Measurements from ENCODE around the gene MMP10. TPM values are rescaled to one million over a fixed set of nuclear protein-coding genes. Genes with fewer than 3 reads are reported as not detected.
"Not testable (repeated sequence)": the region's sequence is repeated elsewhere in the genome, so short reads cannot be mapped to it uniquely, and the experiment has no call there.

The MMP10 gene
- total RNA-seq, 1 donor = not detected

DNA sequence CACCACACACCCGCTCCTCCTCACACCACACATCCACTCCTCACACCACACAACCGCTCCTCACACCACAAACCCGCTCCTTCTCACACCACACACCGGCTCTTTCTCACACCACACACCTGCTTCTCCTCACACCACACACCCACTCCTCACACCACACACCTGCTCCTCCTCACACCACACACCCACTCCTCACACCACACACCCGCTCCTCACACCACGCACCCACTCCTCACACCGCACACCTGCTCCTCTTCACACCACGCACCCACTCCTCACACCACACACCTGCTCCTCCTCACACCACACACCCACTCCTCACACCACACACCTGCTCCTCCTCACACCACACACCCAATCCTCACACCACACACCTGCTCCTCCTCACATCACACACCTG is 49.5 kb downstream of the MMP10 start:
- DNase-seq (ENCODE audit: low read depth in 2 of 3, low spot score in 2 of 3) = not testable (repeated sequence)

DNA sequence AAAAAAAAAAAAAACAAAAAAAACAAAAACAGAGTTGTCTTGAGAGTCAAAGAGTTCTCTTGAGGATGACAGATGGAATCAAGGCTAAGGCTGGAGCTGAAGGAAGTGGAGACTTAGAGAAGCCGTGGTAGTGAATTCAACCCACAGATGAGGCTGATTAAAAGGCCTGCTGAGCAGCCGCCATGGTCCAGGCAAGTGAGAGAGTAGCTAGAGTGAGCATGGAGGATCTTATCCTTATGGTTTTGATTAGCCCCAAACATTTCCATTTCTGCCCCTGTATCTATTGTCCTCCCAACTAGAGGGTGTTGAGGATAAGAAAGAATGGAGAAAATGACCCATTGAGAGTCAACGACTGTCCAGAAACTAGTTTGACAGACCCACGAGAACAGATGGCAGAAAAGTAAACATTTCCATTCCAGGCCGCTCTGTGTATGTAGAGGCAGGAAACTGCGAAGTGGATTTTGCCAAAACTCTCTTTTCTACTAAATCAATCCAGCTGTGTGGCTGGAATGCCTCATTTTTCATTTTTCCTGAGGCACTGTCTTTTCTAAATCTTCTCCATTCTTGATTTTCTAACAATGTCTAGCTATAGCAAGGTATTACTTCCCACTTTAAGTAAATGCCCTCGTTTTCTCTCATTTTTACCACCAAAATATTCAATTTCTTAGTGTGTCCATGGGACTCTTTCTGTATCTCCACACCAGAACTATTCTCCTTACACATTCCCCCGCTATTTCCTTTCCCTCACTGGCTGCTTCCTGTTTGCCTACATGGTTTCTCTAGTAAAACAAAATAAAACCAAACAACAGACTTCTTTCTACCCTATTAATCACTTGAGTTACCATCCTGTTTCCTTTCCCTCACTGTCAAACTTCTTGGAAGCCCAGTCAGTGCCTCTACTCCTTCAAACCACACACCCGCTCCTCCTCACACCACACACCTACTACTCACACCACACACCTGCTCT is 50.3 kb downstream of the MMP10 start:
- no peak for DNase-seq (ENCODE audit: low read depth in 2 of 3, low spot score in 2 of 3)

DNA sequence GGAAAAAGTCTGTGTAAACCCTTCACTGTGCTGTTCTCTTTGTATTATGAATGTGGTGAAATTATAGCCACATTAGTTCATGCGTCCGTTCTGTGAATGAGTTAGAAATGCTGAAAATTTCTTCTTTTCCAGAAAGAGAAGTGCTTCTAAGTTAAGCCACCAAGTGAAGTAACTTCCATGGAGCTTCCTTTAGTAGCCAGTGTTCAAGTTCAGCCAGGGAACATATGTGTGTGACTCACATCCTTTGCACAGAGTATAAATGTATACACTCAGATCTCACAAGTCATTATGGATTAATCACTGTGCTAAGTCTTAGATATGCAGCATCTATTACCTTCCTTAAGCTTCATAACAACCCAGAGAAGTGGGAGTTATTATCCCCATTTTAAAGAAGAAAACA is 52.5 kb downstream of the MMP10 start:
- DNase-seq (ENCODE audit: low read depth in 2 of 3, low spot score in 2 of 3) = no peak

DNA sequence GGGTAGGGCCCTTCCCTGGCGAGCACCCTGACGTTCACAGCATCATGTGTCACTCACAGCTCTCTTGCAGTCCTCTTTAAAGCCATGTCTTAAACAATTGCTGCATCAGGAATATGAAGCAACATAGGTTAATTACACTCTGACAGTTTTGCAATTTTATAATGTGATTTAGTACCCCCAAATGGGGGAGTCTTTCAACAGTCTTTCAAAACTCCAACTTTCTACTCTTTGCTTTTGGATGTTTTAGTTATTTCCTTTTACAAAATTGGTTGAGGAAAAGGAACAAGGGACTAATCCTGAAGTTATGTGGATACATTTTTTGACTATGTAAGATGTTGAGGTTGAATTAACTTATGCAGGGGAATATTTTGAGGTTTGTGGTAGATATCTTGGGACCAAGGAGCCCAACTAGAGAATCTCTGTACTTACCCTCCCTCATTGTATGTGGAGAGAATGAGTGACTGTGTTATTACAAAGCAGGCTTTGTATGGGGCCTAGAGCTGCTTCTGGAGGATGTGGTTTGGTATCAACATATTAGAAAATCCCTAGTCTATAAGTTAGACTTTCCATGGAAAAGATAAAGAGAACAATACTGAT is 55.4 kb downstream of the MMP10 start, which contains the start of gene MMP8:
Gene MMP8, minus strand, starts transcription at position 51 of the 597 bp plus-strand sequence. CDS start 99 bp downstream, outside the sequence.
- DNase-seq (ENCODE audit: low read depth in 2 of 3, low spot score in 2 of 3) = no peak

DNA sequence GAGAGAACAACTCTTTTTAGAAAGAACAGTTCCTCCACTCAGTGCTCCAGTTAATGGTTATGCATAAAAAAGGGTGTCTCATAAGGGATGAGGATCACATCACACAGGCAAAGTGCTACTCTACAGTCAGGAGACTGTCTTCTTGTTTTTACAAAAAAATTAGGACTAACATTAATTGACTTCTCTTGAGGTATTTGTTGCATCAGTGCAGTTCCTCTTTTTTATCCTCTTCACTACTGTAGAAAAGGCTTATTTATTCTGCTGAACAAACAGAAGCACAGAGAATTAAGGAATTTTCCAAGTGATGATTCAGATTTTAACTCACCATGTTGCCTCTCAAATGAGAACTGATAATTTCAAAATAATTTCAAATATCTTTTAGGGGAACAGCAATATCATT is 57.6 kb downstream of the MMP10 start:
- DNase-seq (ENCODE audit: low read depth in 2 of 3, low spot score in 2 of 3) = peak in 1 of 3 donors; percentile 28

Other genes starting within 250 kb of the MMP10 start
- gene MMP7, start 249.9 kb downstream of the MMP10 start, total RNA-seq = 1.3 TPM
- gene MMP20, start 155.3 kb downstream of the MMP10 start, total RNA-seq = not detected
- gene MMP27, start 74.9 kb downstream of the MMP10 start, total RNA-seq = not detected
- 1.3 TPM for gene MMP8, start 55.7 kb downstream of the MMP10 start, total RNA-seq
- not detected for gene MMP1, start 17.5 kb upstream of the MMP10 start, total RNA-seq
- gene MMP3, start 63.0 kb upstream of the MMP10 start, total RNA-seq = not detected
- not detected for gene MMP12, start 94.4 kb upstream of the MMP10 start, total RNA-seq
- gene MMP13, start 175.1 kb upstream of the MMP10 start, total RNA-seq = not detected